GM21390 (cell line): ENCODE data around the gene MUC6.

Experiments
- ATAC-seq: cut with Tn5 transposase; IDR thresholded peaks from one replicate; pipeline ENCODE4 v1.9.1; 2021; ENCODE audit not compliant: unreplicated experiment

The MUC6 gene

GRCh38 chr11:970319-970871, 66.1 kb downstream of the MUC6 start:
- ATAC-seq, result no peak

DNA sequence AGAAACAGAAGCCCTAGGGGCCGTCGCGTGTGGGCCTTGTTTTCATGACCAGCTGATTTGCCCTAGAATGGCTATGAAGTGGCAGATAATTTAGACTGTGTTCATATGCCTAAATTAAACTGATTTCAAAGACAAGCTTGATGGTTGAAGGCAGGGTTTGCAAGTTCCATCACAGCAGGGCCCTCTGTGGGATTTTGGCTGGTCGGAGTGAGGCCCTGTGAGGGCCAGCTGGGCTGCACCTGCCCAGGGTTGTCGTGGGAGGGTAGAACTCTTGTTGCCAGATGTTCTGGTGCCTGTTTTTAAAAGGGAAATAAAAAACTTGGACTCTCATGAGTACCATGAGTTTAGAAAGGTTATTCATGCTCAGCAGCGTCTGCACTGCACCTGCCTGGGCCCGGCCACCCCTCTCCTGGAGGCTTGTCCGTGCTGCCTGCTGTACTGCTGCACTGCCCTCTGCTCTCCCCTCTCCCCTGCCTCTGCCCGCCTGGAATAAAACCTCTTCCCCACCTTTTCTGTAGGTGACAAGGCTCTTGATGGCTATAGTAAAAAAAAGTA, 66.8 kb downstream of the MUC6 start:
- no peak for ATAC-seq

GRCh38 chr11:968822-969221, 67.7 kb downstream of the MUC6 start:
- ATAC-seq, result no peak

DNA sequence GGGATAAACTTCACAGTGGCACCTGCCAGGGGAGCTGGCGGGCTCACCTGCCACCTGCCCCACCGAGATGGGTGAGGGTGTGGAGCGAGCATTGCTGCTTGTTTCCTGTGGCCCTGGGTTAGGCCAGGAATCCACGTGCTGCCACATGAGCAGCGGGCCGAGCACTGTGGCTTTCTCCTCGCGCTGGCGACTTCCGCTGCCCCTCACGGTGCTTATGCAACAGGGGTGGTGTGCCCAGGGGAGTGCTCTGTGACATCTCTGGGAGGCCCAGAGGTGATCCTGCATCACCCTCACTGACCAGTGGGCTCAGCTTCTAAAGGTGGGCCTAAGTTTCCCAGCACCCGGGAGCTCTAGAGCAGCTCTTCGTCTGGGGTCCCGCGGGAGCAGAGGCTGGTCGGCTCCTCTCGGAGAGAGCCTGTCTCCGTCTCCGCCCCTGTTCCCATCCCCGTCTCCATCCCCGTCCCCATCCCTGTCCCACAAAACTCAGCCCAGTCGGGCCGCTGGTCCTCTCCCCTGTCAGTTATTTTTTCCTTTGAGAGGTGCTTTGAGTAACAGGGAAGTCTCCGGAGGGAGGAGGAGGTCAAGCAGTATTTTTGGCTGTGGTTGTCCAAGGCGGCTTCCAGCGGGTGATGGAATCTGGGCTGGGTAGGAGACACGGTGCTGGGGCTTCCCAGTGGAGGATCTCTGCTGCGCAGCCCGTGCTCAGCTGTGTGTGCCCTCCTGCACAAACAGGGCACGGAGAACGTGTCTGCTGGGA, 68.3 kb downstream of the MUC6 start:
- no peak for ATAC-seq

DNA sequence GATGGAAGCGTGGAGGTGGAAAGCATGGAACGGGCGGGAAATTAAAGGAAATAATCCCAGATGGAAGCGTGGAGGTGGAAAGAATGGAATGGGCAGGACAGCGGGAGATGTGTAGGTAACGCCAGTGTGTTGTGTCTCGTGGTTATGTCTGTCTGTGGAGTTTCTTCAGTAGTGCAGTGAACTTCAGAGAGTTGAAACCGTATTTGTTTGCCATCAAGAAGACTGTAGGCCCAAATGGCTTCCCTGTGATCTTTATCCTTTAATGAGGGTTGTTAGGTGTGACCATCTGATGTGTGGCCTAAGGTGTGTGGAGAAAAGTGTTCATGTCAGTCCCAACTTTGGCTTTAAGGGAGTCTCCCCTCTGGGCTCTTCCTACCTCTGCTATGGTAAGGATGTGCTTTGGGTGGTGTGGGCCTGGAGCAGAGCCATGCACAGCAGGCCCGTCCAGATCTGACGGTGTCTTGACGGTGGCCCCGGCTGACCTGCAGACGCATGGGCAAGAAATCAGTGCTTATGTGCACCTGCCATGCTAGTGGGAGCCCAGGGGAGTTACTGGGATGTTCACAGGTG, 71.2 kb downstream of the MUC6 start:
- ATAC-seq, result no peak

DNA sequence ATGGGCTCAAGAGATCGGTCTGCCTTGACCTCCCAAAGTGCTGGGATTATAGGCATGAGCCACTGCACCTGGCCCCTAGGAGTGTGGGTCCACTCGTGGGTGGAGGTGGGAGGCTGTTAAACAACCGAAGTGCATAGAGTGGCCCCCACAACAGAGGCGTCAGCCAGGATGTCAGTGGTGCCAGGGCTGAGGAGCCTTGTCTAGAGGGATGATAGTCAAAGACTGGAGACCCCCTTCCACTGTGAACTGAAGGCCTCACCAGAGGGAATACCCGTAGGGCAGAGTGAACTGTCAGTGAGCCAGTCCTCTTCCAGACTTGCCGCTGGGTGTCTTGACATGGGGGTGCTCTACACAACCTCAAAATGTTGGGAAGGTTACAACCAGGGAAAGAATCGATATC, 72.7 kb downstream of the MUC6 start:
- no peak for ATAC-seq
